Measurements from ENCODE around the gene ROGDI.

The ROGDI gene

GRCh38 chr16:4765511-4766474 is 36.6 kb downstream of the ROGDI start:
- no peak for DNase-seq

GRCh38 chr16:4763791-4764190 is 38.6 kb downstream of the ROGDI start:
- DNase-seq: no peak

- DNase-seq: no peak
Measured at GRCh38 chr16:4762205-4762604, 40.2 kb downstream of the ROGDI start.

- no peak for DNase-seq
Measured at GRCh38 chr16:4760221-4760910, 42.1 kb downstream of the ROGDI start.

GRCh38 chr16:4755687-4756086 is 46.7 kb downstream of the ROGDI start:
- no peak for DNase-seq

- DNase-seq: no peak
Measured at GRCh38 chr16:4754865-4755264, 47.6 kb downstream of the ROGDI start.

- no peak for DNase-seq
Measured at GRCh38 chr16:4753227-4753626, 49.2 kb downstream of the ROGDI start.

GRCh38 chr16:4752351-4753100 is 49.9 kb downstream of the ROGDI start:
- DNase-seq: no peak

- no peak for DNase-seq
Measured at GRCh38 chr16:4750896-4751295, 51.5 kb downstream of the ROGDI start.

GRCh38 chr16:4749700-4750257 is 52.7 kb downstream of the ROGDI start:
- no peak for DNase-seq

GRCh38 chr16:4748682-4749411 is 53.6 kb downstream of the ROGDI start:
- DNase-seq: no peak

- no peak for DNase-seq
Measured at GRCh38 chr16:4747906-4748681, 54.3 kb downstream of the ROGDI start.

GRCh38 chr16:4746991-4747574 is 55.4 kb downstream of the ROGDI start:
- no peak for DNase-seq
